B cell (primary cell): ENCODE measurements around the gene MTFMT.

Experiments used
- CTCF ChIP-seq: fragments of 200-600 bp; IDR thresholded peaks from one replicate; pipeline ENCODE4 v1.8.0; 2022; ENCODE audit warnings: antibody characterized with exemption, mild to moderate bottlenecking
- EZH2 ChIP-seq: IDR thresholded peaks from 2 replicates; pipeline ENCODE4 v1.6.1; 2012; ENCODE audit warnings: borderline replicate concordance, low read depth, mild to moderate bottlenecking, moderate library complexity, low read length; ENCODE audit not compliant: insufficient read depth, poor library complexity, severe bottlenecking

- no peak for TF ChIP-seq CTCF
- TF ChIP-seq EZH2, result no peak
These were observed 42.0 kb upstream of the MTFMT start for GRCh38 chr15:65071381-65071811.
